ENCODE measurements around the gene GPLD1.
"Not testable (repeated sequence)": the region's sequence is repeated elsewhere in the genome, so short reads cannot be mapped to it uniquely, and the experiment has no call there.

The GPLD1 gene

DNA sequence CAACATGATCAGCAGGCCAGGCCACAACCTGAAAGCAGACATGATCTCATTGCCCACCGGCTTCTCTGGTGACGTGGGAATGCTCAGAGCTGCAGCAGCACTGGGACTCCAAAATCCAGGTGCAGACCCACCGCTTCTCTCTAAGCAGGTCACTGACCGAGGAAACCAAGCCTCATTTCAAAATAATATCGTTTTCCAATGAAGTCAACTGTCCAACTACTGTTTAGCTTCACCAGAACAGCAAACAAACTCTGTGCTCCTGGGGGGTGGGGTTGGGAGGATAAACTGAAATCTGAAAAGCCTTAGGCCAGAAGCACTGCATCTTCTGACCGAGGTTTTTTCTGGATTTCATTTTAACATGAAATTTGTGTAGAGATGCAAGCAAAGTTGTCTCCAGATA is at the start of gene GPLD1:
GPLD1 (minus strand) TSS at position 109 of the 400 bp plus-strand sequence; CDS start at position 42, 67 bp downstream.
- no peak for DNase-seq (ENCODE audit: low read depth in 2 of 2)

- no peak for DNase-seq (ENCODE audit: low read depth in 2 of 2)
Observed at GRCh38 chr6:24537771-24538385, 48.5 kb upstream of the GPLD1 start.

- no peak for DNase-seq (ENCODE audit: low read depth in 2 of 2)
Observed at GRCh38 chr6:24537082-24537699, 47.8 kb upstream of the GPLD1 start.

DNA sequence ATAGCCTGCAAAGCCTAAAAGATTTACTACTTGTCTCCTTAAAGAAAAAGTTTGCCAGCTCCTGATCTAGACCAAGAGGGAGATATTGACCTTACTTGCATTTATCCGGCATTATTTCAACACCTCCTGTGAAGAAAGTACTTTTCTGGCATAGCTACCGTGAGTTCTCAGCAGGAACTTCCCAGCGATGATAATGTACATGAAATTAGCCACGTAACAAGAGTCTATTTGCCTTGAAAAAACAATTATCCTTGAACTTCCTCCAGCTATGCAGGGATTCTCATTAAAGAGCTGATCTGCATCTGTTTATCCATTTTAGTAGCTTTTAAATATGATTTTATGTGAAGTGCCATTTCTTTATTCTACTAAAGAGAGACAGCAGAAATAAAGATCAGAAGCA is 47.1 kb upstream of the GPLD1 start:
- no peak for DNase-seq (ENCODE audit: low read depth in 2 of 2)

DNA sequence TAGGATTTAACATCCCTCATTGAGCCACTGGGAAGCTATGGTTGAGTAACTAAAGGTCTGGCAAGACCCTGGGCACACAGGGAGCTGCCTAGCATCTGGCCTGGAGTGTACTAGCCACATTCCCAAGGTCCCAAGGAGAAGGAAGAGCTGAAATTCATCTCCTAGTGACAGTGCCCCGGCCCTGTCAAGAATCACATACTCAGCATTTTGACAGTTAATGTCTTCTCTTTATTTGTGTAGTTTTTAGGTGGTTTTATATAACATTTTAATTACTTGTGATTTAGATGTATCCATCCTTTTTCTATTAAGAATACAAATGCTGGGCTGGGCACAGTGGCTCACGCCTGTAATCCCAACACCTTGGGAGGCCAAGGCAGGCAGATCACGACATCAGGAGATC is 45.8 kb upstream of the GPLD1 start:
- DNase-seq (ENCODE audit: low read depth in 2 of 2): no peak

DNA sequence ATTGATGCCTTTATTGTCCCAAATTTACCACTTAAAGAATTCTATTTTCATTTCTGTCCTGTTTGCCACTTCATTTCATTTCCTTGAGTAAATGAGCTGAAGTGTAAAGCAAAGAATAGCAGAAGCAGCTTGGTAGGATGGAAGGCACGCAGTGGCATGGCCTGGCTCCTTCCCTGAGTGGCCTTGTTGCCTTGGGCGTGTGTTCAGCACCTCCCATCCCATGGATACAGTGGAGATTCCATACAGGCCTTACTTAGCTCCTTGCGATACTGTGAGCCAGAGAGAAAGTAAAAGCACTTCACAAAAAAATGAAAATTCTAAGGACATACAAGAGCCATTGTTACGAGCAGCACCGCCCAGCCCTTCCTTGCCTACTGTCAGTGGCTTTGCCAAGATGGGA is 45.0 kb upstream of the GPLD1 start:
- no peak for DNase-seq (ENCODE audit: low read depth in 2 of 2)

DNA sequence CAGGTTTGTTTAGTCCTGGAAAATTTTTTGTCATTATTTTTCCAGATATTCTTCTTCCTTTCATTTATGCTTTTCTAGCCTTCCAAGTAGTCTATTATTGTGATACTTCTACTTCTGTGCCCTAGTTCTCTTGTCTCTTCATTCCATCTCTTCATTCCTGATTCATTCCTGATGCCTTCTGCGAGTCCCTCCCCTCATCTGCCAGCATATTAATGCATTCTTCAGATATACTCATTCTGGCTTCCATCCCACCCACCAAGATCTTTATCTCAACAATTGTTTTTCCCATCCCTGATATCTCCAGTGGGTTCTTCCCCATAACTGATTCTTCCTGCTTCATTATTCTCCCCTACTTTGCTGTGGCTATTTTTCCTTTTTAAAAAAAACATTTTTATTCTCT is 40.6 kb upstream of the GPLD1 start:
- no peak for DNase-seq (ENCODE audit: low read depth in 2 of 2)

DNA sequence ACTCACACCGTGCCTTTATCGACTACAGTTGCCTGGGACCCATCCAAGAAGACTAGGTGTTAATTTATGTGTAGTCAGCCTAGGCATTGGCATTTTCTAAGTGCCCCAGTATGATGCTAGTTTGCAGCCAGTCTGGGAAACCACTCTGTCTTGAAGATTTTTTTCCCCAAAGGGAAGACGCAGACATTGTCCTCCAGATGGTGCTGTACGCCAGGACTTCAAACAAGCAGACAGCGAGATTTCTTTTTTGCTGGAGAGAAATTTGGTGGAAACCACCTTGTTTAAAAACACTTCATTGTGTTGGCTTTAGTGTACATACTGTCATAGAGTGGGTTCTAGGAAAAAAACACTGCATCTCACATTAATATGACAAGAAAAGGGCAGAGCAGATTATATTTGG is 35.4 kb upstream of the GPLD1 start:
- no peak for DNase-seq (ENCODE audit: low read depth in 2 of 2)

DNA sequence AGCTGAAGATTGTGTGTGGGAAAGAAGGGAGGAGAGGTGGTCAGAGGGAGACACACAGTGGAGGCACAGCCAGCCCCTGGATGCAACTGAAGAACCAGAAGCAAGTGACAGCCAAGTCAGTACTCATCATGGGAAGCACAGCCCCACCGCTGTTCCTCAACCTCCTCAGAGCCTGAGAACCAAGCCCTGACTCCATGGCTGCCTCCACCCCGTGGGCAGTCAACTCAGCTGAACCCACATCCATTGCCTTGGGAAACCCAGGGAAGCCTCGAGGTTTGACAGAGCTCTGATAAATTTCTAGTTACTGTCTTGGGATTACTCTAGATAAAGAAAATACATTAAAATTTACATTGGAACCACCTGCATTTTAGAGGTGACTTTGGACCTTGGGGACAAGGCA is 35.0 kb upstream of the GPLD1 start:
- DNase-seq (ENCODE audit: low read depth in 2 of 2): no peak

GRCh38 chr6:24522228-24523176 is 33.1 kb upstream of the GPLD1 start:
- DNase-seq (ENCODE audit: low read depth in 2 of 2): no peak

DNA sequence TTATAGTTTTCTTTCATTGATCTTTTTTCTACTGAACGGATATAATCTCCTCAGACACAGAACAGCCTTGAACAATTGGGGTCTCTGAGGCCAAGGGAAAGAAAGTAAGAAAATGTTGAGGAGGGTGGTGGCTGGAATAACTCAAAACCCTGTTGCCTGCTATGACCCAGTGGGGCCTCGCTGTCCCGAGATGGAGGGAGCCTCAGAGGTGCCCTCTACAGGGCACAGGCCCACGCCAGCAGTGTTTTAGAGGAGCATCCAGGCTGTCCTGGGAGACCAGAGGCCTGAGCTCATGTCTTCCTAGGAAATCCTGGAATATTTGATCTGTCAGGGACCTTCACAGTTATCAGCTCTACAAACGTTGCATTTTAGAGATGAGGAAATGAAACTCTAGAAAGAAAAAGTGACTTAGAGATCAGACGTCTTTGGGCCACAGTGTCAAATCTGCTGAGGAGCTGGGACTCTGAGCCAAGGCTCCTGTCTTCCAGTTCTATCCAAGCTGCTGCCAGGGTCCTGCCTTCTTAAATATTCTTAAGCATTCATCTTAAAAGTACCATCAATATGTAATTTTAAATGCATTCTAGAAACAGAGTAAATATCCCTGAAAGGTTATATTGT is 31.7 kb upstream of the GPLD1 start:
- DNase-seq (ENCODE audit: low read depth in 2 of 2): peak; percentile 7 to 18

DNA sequence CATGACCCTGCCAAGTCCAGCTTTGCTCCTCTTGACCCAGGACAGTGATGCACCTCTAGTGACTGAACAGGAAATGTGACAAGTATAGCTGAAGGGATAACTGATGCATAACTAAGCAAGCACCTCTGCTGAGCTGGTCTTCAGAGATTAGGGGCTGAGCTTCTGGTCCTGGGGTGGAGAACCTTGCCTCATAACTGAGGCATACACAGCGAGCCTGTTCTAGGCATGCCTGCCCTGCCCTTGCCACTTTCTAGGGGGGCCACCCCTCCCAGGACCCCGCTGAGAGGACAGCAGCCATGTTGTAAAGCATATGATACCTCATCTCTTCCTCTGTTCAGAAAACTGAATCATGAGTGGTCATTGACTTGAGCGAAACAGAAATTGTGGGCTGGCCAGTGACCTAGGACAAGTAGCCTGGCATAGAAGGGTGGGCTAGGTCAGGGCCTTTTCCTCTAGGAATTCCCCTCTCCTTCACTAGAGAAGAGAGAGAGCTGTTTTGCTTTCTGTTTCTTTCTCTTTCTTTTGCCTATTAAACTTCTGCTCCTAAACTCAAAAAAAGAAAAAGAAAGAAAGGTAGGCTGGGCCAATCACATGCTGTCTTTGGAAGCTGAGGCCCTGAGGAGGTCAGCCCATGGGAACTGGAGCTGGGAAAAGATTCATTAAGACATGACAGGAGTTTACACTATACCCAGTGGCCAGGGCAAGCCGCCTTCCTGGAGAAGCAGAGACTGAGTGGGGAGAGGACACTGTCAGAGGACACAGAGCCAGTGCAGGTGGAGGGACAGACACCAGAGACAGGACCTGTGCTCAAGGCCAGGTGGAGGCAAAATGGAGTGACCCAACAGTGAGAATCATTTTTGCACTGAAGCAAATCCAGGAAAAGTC is 28.5 kb upstream of the GPLD1 start:
- no peak for DNase-seq (ENCODE audit: low read depth in 2 of 2)

DNA sequence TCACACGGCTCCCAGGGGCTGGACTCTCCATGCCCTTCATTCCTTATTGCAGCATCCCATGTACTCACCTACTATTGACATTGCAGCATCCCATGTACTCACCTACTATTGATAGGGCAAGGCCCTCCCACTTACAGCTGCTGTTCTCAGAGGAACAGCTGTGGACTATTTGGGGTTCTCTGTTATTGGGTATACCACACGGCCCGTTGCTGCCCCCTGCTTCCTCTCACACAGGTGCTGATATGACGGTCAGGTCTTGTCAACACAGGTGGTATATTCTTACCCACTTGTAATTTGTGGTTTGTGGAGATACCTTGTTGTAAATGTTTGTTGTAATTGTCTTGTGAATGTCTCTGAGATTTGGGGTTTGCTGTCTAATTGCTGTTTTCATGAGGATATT is 24.2 kb upstream of the GPLD1 start:
- no peak for DNase-seq (ENCODE audit: low read depth in 2 of 2)

DNA sequence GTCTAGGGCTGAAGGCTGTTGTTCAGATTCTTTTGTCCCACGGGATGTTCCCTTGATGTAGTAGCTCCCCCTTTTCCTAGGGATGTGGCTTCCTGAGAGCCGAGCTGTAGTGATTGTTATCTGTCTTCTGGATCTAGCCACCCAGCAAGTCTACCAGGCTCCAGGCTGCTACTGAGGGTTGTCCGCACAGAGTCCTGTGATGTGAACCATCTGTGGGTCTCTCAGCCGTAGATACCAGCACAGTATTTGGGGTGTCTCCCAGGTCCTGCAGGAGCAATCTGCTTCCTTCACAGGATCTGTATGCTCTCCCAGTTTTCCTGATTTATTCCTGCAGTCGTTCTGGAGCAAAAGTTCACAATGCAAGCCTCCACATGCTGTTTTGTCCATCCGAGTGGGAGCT is 22.6 kb upstream of the GPLD1 start:
- not testable (repeated sequence) for DNase-seq (ENCODE audit: low read depth in 2 of 2)

DNA sequence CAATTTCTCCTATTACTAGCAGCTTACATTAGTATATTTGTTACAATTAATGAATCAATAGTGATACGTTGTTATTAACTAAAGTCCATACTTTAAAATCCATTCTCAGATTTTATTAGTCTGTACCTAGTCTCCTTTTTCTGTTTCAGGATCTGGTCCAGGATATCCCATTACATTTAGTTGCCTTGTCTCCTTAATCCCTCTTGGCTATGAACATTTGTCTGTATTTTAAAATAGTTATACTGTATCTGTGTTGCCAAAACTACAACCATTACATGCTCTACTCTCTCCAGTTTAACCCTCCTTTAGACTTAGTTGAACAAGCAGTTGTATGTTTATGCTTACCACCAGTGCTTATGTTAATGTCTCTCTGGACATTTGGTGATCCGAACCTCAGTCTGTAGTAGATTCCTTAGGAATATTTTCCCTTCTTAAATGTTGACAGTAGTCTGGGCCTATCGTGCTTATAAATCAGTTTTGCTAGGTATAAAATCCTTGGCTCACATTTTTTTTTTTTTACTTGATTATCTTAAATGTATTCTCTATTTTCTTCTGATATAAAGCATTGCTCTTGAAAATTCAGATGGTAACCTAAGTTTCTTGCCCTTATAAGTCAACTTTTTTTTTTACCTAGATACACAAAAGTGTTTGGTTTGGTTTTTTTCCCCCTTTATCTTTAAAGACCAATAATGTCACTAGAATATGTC is 17.6 kb upstream of the GPLD1 start:
- DNase-seq (ENCODE audit: low read depth in 2 of 2): no peak

- no peak for DNase-seq (ENCODE audit: low read depth in 2 of 2)
Observed at GRCh38 chr6:24504649-24505586, 15.5 kb upstream of the GPLD1 start.

DNA sequence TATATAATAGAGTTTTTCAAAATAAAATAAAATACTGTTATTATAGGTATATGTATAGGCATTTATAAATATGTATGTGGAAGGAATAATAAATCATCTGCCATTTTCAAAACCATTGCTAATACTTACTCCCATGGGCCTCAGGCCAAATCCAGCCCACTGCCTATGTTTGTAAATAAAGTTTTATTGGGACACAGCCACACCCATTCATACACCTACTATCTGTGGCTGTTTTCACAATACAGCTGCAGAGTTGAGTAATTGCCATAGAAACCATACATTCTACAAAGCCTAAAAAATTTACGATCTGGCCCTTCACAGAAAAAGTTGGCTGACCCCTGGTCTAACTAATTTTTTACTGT is 14.9 kb upstream of the GPLD1 start:
- no peak for DNase-seq (ENCODE audit: low read depth in 2 of 2)

GRCh38 chr6:24501914-24502313 is 12.5 kb upstream of the GPLD1 start:
- no peak for DNase-seq (ENCODE audit: low read depth in 2 of 2)

GRCh38 chr6:24501374-24501773 is 12.0 kb upstream of the GPLD1 start:
- no peak for DNase-seq (ENCODE audit: low read depth in 2 of 2)

DNA sequence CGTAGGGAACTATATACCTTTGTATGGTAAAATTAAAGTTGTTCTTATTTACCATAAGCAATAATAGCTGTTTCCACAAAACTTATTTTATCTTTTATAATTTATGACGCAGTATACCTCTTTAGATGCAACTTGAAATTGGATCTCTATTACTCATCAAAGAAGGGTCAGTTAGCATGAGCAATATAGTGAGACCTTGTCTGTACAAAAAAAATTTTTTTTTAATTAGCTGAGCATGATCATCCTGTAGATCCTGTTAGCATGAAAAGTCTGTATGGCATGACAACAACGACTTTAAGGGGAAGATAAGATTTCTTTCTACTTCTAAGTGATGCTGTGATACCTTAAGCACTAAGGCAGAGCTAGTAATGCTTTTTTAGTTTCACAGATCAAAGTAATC is 11.3 kb upstream of the GPLD1 start:
- DNase-seq (ENCODE audit: low read depth in 2 of 2): no peak
